Endothelial cell of umbilical vein (primary cell): Measurements from ENCODE around the gene GPR183.

Source experiments
- CTCF ChIP-seq, 2 donors: IDR thresholded peaks; 1 replicate in 1 of 2; 2 replicates in 1 of 2; pipeline ENCODE4 v1.5.1; 2011; ENCODE audit warnings: low read length in 2 of 2, mild to moderate bottlenecking in 2 of 2, moderate library complexity in 2 of 2, control low read depth in 1 of 2, inconsistent platforms in 1 of 2, low read depth in 1 of 2; ENCODE audit not compliant: insufficient read depth in 1 of 2; ENCODE audit errors: extremely low read depth in 1 of 2
- EZH2 ChIP-seq: IDR thresholded peaks from 2 replicates; pipeline ENCODE4 v1.6.1; 2012; ENCODE audit warnings: borderline replicate concordance, low read depth, mild to moderate bottlenecking, moderate library complexity, low read length, inconsistent platforms; ENCODE audit not compliant: severe bottlenecking
- POLR2AphosphoS5 ChIP-seq: IDR thresholded peaks from 2 replicates; pipeline ENCODE4 v1.6.1; 2012; ENCODE audit warnings: low read depth, mild to moderate bottlenecking, control low read depth, low read length, moderate library complexity; ENCODE audit not compliant: insufficient read depth

- TF ChIP-seq POLR2AphosphoS5 (no peak), CTCF (IDR thresholded peaks at IDR 0.05; ENCODE audit: extremely low read depth in 1 of 2, insufficient read depth in 1 of 2, low read depth in 1 of 2, low read length in 2 of 2) (no peak), EZH2 (no peak)
Observed at GRCh38 chr13:99323488-99323887, 16.3 kb upstream of the GPR183 start.
